GM10266 (cell line): Measurements from ENCODE around the gene LY86.

ENCODE experiments used
- DNase-seq: peaks from one replicate; pipeline ENCODE4 v3.0.0; 2012; ENCODE audit errors: extremely low spot score
- TF ChIP-seq, protein P1 (sequence below): IDR thresholded peaks from 2 replicates; pipeline ENCODE4 v1.5.1; 2012; ENCODE audit warnings: mild to moderate bottlenecking, low read depth; ENCODE audit not compliant: control insufficient read depth, insufficient read depth; ENCODE audit errors: missing control alignments

The LY86 gene

DNA sequence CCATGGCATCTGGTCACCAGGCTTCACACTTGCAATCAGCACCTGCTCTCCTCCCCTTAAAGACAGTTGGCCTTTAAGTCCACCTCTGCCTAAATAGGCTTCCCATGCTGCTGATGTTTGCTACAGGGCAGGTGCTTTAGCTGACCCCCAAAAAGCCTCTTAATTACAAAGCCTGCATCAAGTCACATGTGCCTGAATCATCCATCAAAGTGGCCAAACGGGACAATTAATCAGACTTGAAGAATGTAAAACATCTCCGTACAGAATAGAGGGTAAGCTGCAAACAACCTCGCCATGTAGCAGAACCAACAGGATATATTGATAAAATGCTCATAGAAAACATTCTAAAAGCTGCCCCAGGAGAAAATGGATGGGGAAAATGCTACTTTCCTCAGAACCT, 7.4 kb downstream of the LY86 start:
- DNase-seq = peak; percentile 2
- TF ChIP-seq, protein P1, sequence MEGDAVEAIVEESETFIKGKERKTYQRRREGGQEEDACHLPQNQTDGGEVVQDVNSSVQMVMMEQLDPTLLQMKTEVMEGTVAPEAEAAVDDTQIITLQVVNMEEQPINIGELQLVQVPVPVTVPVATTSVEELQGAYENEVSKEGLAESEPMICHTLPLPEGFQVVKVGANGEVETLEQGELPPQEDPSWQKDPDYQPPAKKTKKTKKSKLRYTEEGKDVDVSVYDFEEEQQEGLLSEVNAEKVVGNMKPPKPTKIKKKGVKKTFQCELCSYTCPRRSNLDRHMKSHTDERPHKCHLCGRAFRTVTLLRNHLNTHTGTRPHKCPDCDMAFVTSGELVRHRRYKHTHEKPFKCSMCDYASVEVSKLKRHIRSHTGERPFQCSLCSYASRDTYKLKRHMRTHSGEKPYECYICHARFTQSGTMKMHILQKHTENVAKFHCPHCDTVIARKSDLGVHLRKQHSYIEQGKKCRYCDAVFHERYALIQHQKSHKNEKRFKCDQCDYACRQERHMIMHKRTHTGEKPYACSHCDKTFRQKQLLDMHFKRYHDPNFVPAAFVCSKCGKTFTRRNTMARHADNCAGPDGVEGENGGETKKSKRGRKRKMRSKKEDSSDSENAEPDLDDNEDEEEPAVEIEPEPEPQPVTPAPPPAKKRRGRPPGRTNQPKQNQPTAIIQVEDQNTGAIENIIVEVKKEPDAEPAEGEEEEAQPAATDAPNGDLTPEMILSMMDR = no peak

DNA sequence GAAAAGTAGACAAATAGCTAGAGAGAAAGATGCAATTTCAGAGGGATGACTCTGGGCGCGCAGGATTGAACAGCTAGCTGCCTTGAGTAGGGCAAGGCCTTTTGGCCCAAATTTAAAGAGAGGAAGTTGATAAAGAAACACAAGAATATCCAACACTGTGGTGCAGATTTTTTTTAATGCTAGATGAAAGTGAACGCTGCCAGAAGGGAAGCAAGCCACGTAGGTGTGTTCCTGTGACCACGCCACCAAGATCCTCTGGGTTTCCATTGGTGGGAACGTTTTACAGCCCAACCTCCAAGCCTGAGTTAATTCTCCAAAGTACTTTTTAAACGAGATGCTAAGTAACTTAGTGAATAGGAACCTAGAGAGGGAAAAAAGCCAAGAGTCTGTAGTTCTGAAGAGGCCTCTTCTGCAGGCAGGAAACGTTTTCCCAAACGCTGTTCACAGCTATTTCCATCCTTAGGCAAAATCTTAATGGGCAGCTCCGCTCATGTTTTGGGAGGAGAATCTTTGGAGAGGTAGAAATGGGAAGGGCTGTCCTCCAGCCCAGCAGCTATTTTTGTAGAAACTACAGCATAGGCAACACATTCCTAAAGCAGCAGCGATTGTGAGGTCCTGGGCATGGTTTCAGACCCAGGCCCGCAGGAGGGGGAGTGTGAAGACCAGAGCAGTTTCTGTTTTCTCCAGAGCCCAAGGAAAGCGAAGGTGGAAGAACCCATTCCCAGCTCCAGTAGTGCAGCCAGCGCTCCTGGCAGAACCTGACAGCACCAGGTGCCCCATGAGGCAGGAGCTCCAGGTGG, 8.2 kb downstream of the LY86 start:
- DNase-seq = peak; percentile 3
- TF ChIP-seq, protein P1 = no peak

DNA sequence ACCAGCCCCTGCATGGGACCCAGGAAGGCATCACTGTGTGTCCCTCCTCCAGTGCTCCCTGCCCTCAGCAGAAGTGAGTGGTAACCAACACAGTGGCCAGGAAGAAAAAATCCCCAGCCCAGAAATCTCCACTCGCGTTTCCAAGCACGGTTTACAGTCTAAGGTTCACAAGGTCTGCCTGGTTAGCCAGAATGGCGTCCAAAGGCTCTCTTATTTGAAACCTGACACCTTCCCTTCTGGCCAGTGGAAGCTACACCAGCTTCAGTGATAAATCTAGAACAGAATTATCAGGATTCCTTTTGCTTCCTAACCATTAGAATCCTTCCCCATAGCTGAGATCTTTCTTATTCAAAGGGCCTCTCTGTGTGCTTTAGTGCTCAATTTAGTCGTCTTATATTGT, 9.2 kb downstream of the LY86 start:
- peak; percentile 2 for DNase-seq
- TF ChIP-seq, protein P1 = no peak

DNA sequence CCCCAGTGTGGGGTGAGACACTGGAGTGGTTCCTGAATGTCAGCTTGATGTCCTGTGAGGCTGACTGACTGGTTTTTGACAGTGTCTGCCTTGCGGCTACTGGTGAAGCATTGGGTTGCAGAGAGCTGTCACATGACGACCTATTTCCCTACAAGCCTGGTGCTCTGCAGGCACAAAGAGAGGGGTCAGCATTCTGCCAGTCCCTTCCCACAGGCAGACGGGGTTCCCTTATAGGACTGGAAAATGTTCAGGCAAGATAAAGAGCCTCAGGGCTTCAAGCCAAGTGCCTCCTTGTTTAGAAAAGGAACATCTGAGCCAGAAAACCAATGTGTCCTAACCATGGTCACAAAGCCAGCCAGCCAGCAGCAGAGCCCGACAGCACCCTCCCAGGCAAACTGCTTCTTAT, 11.0 kb downstream of the LY86 start:
- TF ChIP-seq, protein P1 = no peak

DNA sequence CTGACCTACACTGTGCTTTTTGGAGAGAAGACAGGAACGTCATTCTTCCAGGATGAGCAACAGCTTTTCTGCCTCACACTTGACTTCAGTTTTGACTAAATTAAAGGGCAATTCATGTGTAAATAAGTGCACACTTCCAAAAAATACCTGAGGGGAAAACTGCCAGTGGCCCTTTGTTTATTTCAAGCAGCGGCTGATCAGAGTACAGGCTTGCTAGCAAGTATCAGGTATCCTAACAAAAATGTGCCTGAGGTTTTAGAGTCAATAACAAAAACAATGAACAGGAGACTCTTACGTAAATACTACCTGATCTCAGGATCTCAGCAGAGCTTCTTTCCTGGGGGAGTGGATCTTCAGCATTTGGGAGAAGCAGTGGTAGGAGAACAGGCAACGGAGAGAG, 12.4 kb downstream of the LY86 start:
- TF ChIP-seq, protein P1 = no peak
- no peak for DNase-seq

More for the DNA sequence above, 11.0 kb downstream of the LY86 start:
- peak; percentile 3 for DNase-seq

DNA sequence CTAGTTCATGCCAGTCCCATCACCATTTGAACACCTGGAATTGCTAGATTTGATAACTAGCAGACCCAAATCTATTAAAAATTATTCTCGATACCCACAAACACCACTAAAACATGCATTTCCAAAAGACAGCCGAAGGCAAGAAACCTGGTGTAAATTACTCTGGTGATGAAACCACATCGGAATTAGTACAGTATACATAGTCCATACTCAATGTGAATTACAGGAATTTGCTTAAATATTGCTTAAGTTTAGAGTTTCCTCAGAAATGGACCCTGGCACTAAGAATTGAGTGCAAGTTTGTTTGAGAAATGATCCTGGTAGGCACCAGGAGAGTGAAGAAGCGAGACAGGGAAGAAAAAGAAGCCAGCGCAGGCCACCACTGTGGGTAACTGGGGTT, 13.7 kb downstream of the LY86 start:
- TF ChIP-seq, protein P1 = no peak
- no peak for DNase-seq

DNA sequence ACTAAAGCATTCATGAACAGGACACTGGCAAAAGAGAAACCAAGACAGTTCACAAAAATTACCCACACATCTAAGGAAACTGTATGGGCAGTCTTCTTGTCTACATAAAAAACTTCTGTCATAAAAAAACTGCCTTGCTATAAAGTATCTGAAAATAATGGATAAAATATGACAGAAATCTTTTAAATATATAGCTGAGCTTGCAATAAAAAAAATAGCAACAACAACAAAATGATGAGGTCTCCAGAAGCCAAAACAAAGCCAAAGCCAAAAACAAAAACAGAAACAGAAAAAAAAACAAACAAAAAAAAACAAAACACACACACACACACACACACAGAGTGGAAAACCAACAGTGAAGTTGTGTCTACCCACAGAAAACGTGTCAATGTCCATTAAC, 14.8 kb downstream of the LY86 start:
- no peak for DNase-seq
- TF ChIP-seq, protein P1 = no peak
